Endothelial cell of umbilical vein (primary cell): ENCODE results near the gene ARHGAP10. TPM values are rescaled to one million over a fixed set of nuclear protein-coding genes. Genes with fewer than 3 reads are reported as not detected.

ENCODE experiments used
- BruUV-seq: library from RNA; stranded (reverse); fragments of 400-500 nt; replicated peaks from 2 replicates; lab custom pipeline; 2021; lab: Mats Ljungman, UMichigan
- CTCF ChIA-PET: fragments of 300-600, 350-600 bp; sonication (Branson Sonifier 250); formaldehyde crosslinking; loops from one replicate; lab custom pipeline; 2021; ENCODE audit warnings: antibody characterized with exemption, inconsistent platforms; lab: Charles Lee
- POLR2A ChIA-PET: fragments of 300-600, 350-600 bp; sonication (Branson Sonifier 250); formaldehyde crosslinking; loops from one replicate; lab custom pipeline; 2021; ENCODE audit warnings: antibody characterized with exemption, inconsistent platforms; lab: Charles Lee
- DNase-seq: peaks from one replicate; pipeline ENCODE4 v3.0.0-alpha.2; 2011; ENCODE audit warnings: low read depth, low spot score
- FAIRE-seq: peaks from 2 replicates; lab custom pipeline; 2011; peaks lifted over from hg19 to GRCh38; lab: Jason Lieb, UNC
- H2AFZ ChIP-seq: 2 replicates; pipeline ENCODE4 v1.6.0; 2012; ENCODE audit warnings: low read depth, low read length, control low read depth, inconsistent platforms
- H3K27ac ChIP-seq: 2 replicates; pipeline ENCODE4 v1.5.1; 2011; ENCODE audit warnings: low read depth, mild to moderate bottlenecking, control low read depth, low read length, moderate library complexity; ENCODE audit not compliant: insufficient read depth
- H3K27me3 ChIP-seq, 2 experiments: 2 replicates each; pipeline versions ENCODE4 v1.6.0 to v1.6.1; 2011; ENCODE audit warnings: low read length in 2 of 2, mixed read lengths in 1 of 2; ENCODE audit not compliant: control insufficient read depth in 2 of 2, insufficient read depth in 2 of 2
- H3K36me3 ChIP-seq, 2 experiments: 2 replicates in 1 of 2; 3 replicates in 1 of 2; pipeline ENCODE4 v1.5.1; 2011; ENCODE audit warnings: low read length in 2 of 2, mild to moderate bottlenecking in 1 of 2, moderate library complexity in 1 of 2; ENCODE audit not compliant: control insufficient read depth in 2 of 2, insufficient read depth in 2 of 2; ENCODE audit errors: extremely low read depth in 1 of 2
- H3K4me1 ChIP-seq: 3 replicates; pipeline ENCODE4 v1.5.1; 2011; ENCODE audit warnings: mild to moderate bottlenecking, low read length; ENCODE audit not compliant: control insufficient read depth, insufficient read depth; ENCODE audit errors: extremely low read depth
- H3K4me2 ChIP-seq: 2 replicates; pipeline ENCODE4 v1.6.1; 2011; ENCODE audit warnings: low read length, control low read depth, mixed read lengths; ENCODE audit not compliant: insufficient read depth
- H3K4me3 ChIP-seq, 3 experiments: fragments of 200-600 bp in 1 of 3; sonication (generic), shearing (Covaris generic) in 1 of 3; replicated peaks in 1 of 3; 2 replicates each; pipeline ENCODE4 v1.5.1; 2011 to 2016; ENCODE audit warnings: control low read depth in 3 of 3, low read length in 3 of 3, mild to moderate bottlenecking in 2 of 3, inconsistent platforms in 1 of 3, low read depth in 1 of 3, moderate library complexity in 1 of 3; ENCODE audit not compliant: insufficient read depth in 1 of 3
- H3K79me2 ChIP-seq: 2 replicates; pipeline ENCODE4 v1.6.0; 2012; ENCODE audit warnings: low read length, inconsistent platforms; ENCODE audit not compliant: control insufficient read depth, insufficient read depth
- H3K9ac ChIP-seq: replicated peaks from 2 replicates; pipeline ENCODE3; 2011; ENCODE audit warnings: low read length, control low read depth; ENCODE audit not compliant: insufficient read depth; ENCODE audit errors: extremely low read depth
- H3K9me1 ChIP-seq: replicated peaks from 3 replicates; pipeline ENCODE4 v1.6.0; 2011; ENCODE audit warnings: mild to moderate bottlenecking, low read length; ENCODE audit not compliant: control insufficient read depth, insufficient read depth; ENCODE audit errors: extremely low read depth
- H3K9me3 ChIP-seq: replicated peaks from 2 replicates; pipeline ENCODE4 v1.5.1; 2012; ENCODE audit warnings: low read length, inconsistent platforms; ENCODE audit not compliant: control insufficient read depth, insufficient read depth
- H4K20me1 ChIP-seq: replicated peaks from 2 replicates; pipeline ENCODE3; 2011; ENCODE audit warnings: mild to moderate bottlenecking, low read length; ENCODE audit not compliant: control insufficient read depth, insufficient read depth; ENCODE audit errors: extremely low read depth
- CTCF ChIP-seq, 2 donors: IDR thresholded peaks; 1 replicate in 1 of 2; 2 replicates in 1 of 2; pipeline ENCODE4 v1.5.1; 2011; ENCODE audit warnings: low read length in 2 of 2, mild to moderate bottlenecking in 2 of 2, moderate library complexity in 2 of 2, control low read depth in 1 of 2, inconsistent platforms in 1 of 2, low read depth in 1 of 2; ENCODE audit not compliant: insufficient read depth in 1 of 2; ENCODE audit errors: extremely low read depth in 1 of 2
- FOS ChIP-seq: IDR thresholded peaks from 2 replicates; pipeline ENCODE4 v1.6.1; 2011; ENCODE audit warnings: mild to moderate bottlenecking, low read length, moderate library complexity, borderline replicate concordance; ENCODE audit not compliant: insufficient read depth
- JUN ChIP-seq: IDR thresholded peaks from 2 replicates; pipeline ENCODE4 v1.6.1; 2011; ENCODE audit warnings: borderline replicate concordance, low read depth; ENCODE audit not compliant: insufficient read length, insufficient read depth
- dilution Hi-C: fragments of 300-500 bp; cut with MboI; formaldehyde crosslinking; loops from one replicate; pipeline ENCODE4 v1.15.0; 2019; ENCODE audit warnings: low sequenced_read_pairs; ENCODE audit not compliant: extremely low pct_ligation_motif_present
- intact Hi-C: fragments of 100-400 bp; cut with micrococcal nuclease; formaldehyde crosslinking; loops from one replicate; pipeline ENCODE4 v1.10.0; 2022
- polyA plus RNA-seq, 4 experiments: library from polyadenylated mRNA; depleted of rRNA in 3 of 4; stranded (reverse) in 3 of 4; unstranded in 1 of 4; fragments of >200 nt; gene quantifications; 2 replicates each; pipeline versions ENCODE4 v1.2.1 to v1.2.3, GENCODE V29; 2011 to 2012; ENCODE audit warnings: missing spikeins in 1 of 4
- total RNA-seq: library from RNA; stranded (reverse); gene quantifications from 2 replicates; pipeline ENCODE4 v1.2.3, GENCODE V29; 2021

Gene ARHGAP10
- total and polyA plus RNA-seq, 2 donors (not counting 3 experiments of a cell fraction or from before 2014, with no cell fraction given): 20.4 to 36.7 TPM

GRCh38 chr4:147994491-147995385, 262.9 kb downstream of the ARHGAP10 start:
- no peaks in the 10 kb centered on the region for H3K9me3 ChIP-seq
- no peaks in the 10 kb centered on the region for H3K9me1 ChIP-seq
- H3K27ac ChIP-seq: peak overlapping the region; percentile 59
- H3K36me3 ChIP-seq: no peaks in the 10 kb centered on the region
- H2AFZ ChIP-seq: peak overlapping the region; percentile 49
- intact Hi-C loops: loop anchor here (10.0 kb wide), 1 partner anchor 520 kb away; no protein-coding TSS in a partner anchor
- FAIRE-seq: peak; percentile 26
- H3K79me2 ChIP-seq: no peaks in the 10 kb centered on the region
- H4K20me1 ChIP-seq: no peaks in the 10 kb centered on the region
- ChIA-PET CTCF (interaction anchor here (0.8 to 2.6 kb wide), 4 partner anchors 12 to 1037 kb away, joined by 3 to 18 read pairs (median 5); no protein-coding TSS in a partner anchor), POLR2A (no interaction called here)
- peak overlapping the region; percentile 91 for H3K4me2 ChIP-seq
- peak overlapping the region in 1 of 3 experiments; percentile 5 for H3K4me3 ChIP-seq
- BruUV-seq: TSS peak; percentile 72
- no peaks in the 10 kb centered on the region for H3K27me3 ChIP-seq
- dilution Hi-C loops: no loop called here
- DNase-seq: peak; percentile 75
- H3K4me1 ChIP-seq: peaks cover 18% of the 10 kb centered on the region
- peak overlapping the region; percentile 52 for H3K9ac ChIP-seq
- TF ChIP-seq FOS (peak; percentile 23), CTCF (IDR thresholded peaks at IDR 0.05; ENCODE audit: extremely low read depth in 1 of 2, insufficient read depth in 1 of 2, low read depth in 1 of 2, low read length in 2 of 2) (no peak), JUN (peak; percentile 28)
